Measurements from ENCODE around the gene MAPKAPK3.

Gene MAPKAPK3

DNA sequence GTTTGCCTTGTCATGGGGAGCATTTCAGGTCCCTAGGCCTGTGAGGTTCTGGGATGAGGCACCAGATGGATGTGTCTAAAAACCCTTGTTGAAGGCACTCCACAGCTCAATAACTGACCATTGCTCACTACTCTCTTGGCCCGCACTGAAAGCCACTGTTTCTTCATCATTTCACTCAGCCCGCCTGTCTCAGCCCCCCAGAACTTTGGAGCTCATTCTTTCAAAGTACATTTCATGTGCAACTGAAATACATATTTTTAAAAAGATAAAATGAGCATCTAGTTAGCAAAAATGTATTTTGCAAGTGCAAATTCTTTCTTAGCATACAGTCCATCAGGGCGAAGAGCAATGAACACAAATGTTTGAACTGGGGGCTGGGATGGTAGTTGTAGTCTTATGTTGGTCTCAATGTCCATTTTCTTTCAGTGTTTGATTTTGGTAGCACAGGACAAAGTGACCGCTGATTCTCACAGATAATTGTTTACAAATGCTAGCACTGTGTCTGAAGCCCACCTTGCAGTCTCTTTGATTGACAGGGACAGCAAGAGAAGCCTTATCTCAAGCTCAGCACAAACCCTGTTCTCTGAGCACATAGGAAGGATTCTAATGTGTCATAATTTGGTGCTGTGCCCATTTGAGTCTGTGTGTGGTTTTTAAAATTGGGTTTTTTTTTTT lies 28.1 kb upstream of the MAPKAPK3 start:
- Histone ChIP-seq H3K9me3 (ENCODE audit: low read length) (no peaks in the 10 kb centered on the region), H3K27me3 (ENCODE audit: control insufficient read depth in 1 of 2, insufficient read depth in 2 of 2, low read length in 2 of 2) (no peaks in the 10 kb centered on the region), H3K4me3 (ENCODE audit: low read depth in 1 of 2, low read length in 2 of 2) (no peak overlapping the region), H3K36me3 (ENCODE audit: insufficient read depth, low read length) (no peaks in the 10 kb centered on the region), H3K4me1 (ENCODE audit: insufficient read depth, low read length) (peaks cover 19% of the 10 kb centered on the region), H3K27ac (ENCODE audit: low read depth, low read length) (no peak overlapping the region), H3K9ac (ENCODE audit: low read length) (no peak overlapping the region)

GRCh38 chr3:50591196-50591741 lies 25.7 kb upstream of the MAPKAPK3 start:
- Histone ChIP-seq H3K4me3 (ENCODE audit: low read depth in 1 of 2, low read length in 2 of 2) (no peak overlapping the region), H3K9me3 (ENCODE audit: low read length) (no peaks in the 10 kb centered on the region), H3K9ac (ENCODE audit: low read length) (no peak overlapping the region), H3K27ac (ENCODE audit: low read depth, low read length) (no peak overlapping the region), H3K27me3 (ENCODE audit: control insufficient read depth in 1 of 2, insufficient read depth in 2 of 2, low read length in 2 of 2) (no peaks in the 10 kb centered on the region), H3K4me1 (ENCODE audit: insufficient read depth, low read length) (peaks cover 19% of the 10 kb centered on the region), H3K36me3 (ENCODE audit: insufficient read depth, low read length) (no peaks in the 10 kb centered on the region)

GRCh38 chr3:50592568-50592967 lies 24.4 kb upstream of the MAPKAPK3 start:
- Histone ChIP-seq H3K9me3 (ENCODE audit: low read length) (no peaks in the 10 kb centered on the region), H3K27ac (ENCODE audit: low read depth, low read length) (no peak overlapping the region), H3K4me1 (ENCODE audit: insufficient read depth, low read length) (peaks cover 19% of the 10 kb centered on the region), H3K9ac (ENCODE audit: low read length) (no peak overlapping the region), H3K4me3 (ENCODE audit: low read depth in 1 of 2, low read length in 2 of 2) (no peak overlapping the region), H3K36me3 (ENCODE audit: insufficient read depth, low read length) (no peaks in the 10 kb centered on the region), H3K27me3 (ENCODE audit: control insufficient read depth in 1 of 2, insufficient read depth in 2 of 2, low read length in 2 of 2) (no peaks in the 10 kb centered on the region)

GRCh38 chr3:50594253-50594785 lies 22.6 kb upstream of the MAPKAPK3 start:
- Histone ChIP-seq H3K27me3 (ENCODE audit: control insufficient read depth in 1 of 2, insufficient read depth in 2 of 2, low read length in 2 of 2) (no peaks in the 10 kb centered on the region), H3K4me3 (ENCODE audit: low read depth in 1 of 2, low read length in 2 of 2) (no peak overlapping the region), H3K36me3 (ENCODE audit: insufficient read depth, low read length) (no peaks in the 10 kb centered on the region), H3K9me3 (ENCODE audit: low read length) (no peaks in the 10 kb centered on the region), H3K9ac (ENCODE audit: low read length) (no peak overlapping the region), H3K4me1 (ENCODE audit: insufficient read depth, low read length) (peaks cover 34% of the 10 kb centered on the region), H3K27ac (ENCODE audit: low read depth, low read length) (no peak overlapping the region)

DNA sequence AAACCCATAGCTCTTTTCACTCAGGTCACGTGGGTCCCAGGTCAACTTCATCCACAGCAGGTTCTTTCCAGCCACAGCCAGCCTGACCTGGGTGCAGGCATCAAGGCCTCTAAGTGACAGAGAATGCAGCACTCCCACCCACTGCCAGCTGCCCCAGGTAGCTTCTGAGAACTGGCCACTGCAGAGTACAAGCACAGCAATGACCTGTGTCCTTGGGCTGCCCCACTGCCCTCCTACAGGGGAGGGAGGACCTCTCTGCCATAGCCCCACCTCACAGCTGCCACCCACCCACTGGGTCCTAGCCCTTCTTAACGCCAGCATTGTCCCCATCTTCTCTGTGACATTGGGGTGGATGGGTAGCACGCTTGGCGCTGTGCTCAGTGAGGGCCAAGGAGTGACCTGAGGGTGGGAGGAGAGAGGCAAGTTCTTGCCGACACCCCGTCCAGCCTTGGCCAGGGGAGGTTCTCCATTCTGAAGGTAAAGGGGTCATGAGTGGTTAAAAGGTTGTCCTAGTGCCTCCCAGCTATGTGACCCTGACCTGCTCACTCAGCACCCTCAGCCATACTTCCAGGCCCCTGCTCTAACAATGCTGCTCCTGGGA lies 17.7 kb upstream of the MAPKAPK3 start:
- Histone ChIP-seq H3K9ac (ENCODE audit: low read length) (no peak overlapping the region), H3K27ac (ENCODE audit: low read depth, low read length) (peak overlapping the region; percentile 86), H3K4me1 (ENCODE audit: insufficient read depth, low read length) (peaks cover 51% of the 10 kb centered on the region), H3K4me3 (ENCODE audit: low read depth in 1 of 2, low read length in 2 of 2) (no peak overlapping the region), H3K9me3 (ENCODE audit: low read length) (no peaks in the 10 kb centered on the region), H3K36me3 (ENCODE audit: insufficient read depth, low read length) (no peaks in the 10 kb centered on the region), H3K27me3 (ENCODE audit: control insufficient read depth in 1 of 2, insufficient read depth in 2 of 2, low read length in 2 of 2) (no peaks in the 10 kb centered on the region)

- H3K27ac ChIP-seq (ENCODE audit: low read depth, low read length), result peak overlapping the region; percentile 86
- H3K9me3 ChIP-seq (ENCODE audit: low read length), result no peaks in the 10 kb centered on the region
- H3K27me3 ChIP-seq (ENCODE audit: control insufficient read depth in 1 of 2, insufficient read depth in 2 of 2, low read length in 2 of 2), result no peaks in the 10 kb centered on the region
- peaks cover 51% of the 10 kb centered on the region for H3K4me1 ChIP-seq (ENCODE audit: insufficient read depth, low read length)
- H3K4me3 ChIP-seq (ENCODE audit: low read depth in 1 of 2, low read length in 2 of 2), result no peak overlapping the region
- H3K36me3 ChIP-seq (ENCODE audit: insufficient read depth, low read length), result no peaks in the 10 kb centered on the region
- no peak overlapping the region for H3K9ac ChIP-seq (ENCODE audit: low read length)
Observed at GRCh38 chr3:50599716-50600118, 17.2 kb upstream of the MAPKAPK3 start.

GRCh38 chr3:50600141-50600753 lies 16.7 kb upstream of the MAPKAPK3 start:
- peaks cover 51% of the 10 kb centered on the region for H3K4me1 ChIP-seq (ENCODE audit: insufficient read depth, low read length)
- no peak overlapping the region for H3K4me3 ChIP-seq (ENCODE audit: low read depth in 1 of 2, low read length in 2 of 2)
- no peaks in the 10 kb centered on the region for H3K27me3 ChIP-seq (ENCODE audit: control insufficient read depth in 1 of 2, insufficient read depth in 2 of 2, low read length in 2 of 2)
- no peaks in the 10 kb centered on the region for H3K36me3 ChIP-seq (ENCODE audit: insufficient read depth, low read length)
- H3K9me3 ChIP-seq (ENCODE audit: low read length), result no peaks in the 10 kb centered on the region
- H3K9ac ChIP-seq (ENCODE audit: low read length), result no peak overlapping the region
- peak overlapping the region; percentile 86 for H3K27ac ChIP-seq (ENCODE audit: low read depth, low read length)

- H3K36me3 ChIP-seq (ENCODE audit: insufficient read depth, low read length), result no peaks in the 10 kb centered on the region
- H3K27ac ChIP-seq (ENCODE audit: low read depth, low read length), result peak overlapping the region; percentile 86
- H3K4me3 ChIP-seq (ENCODE audit: low read depth in 1 of 2, low read length in 2 of 2), result peak overlapping the region in 1 of 2 donors; percentile 29
- H3K4me1 ChIP-seq (ENCODE audit: insufficient read depth, low read length), result peaks cover 57% of the 10 kb centered on the region
- H3K9me3 ChIP-seq (ENCODE audit: low read length), result no peaks in the 10 kb centered on the region
- no peaks in the 10 kb centered on the region for H3K27me3 ChIP-seq (ENCODE audit: control insufficient read depth in 1 of 2, insufficient read depth in 2 of 2, low read length in 2 of 2)
- peak overlapping the region; percentile 36 for H3K9ac ChIP-seq (ENCODE audit: low read length)
Observed at GRCh38 chr3:50600841-50601591, 15.9 kb upstream of the MAPKAPK3 start.

DNA sequence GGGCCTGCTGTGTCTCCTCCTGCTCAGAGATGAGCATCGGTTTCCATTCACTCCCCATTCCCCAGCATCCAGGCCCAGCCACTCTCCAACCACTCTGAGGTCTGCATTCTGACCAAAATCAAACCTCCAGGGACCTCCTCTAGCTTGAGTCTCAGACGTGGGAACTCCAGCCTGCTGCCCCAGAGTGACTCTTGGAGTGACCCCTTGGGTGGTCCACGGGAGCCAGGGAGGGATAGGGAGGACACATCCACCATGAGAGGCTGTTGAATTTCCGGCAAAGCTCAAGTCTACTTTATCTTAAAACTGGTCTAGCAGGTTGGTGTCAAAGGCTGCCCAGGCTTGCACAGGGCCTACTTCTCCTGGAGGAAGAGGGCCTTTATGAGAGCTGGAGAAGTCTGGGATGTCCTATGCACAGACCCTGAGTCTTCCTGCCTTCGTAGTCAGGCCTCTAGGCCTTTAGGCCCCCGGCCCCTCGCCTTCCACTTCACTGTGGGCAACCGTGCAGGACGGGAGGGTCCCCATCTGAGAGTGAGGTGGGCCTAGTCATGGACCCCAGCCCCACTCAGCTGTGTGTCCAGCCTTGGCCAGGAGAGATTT lies 14.3 kb upstream of the MAPKAPK3 start:
- Histone ChIP-seq H3K9me3 (ENCODE audit: low read length) (no peaks in the 10 kb centered on the region), H3K27ac (ENCODE audit: low read depth, low read length) (peak overlapping the region; percentile 86), H3K4me1 (ENCODE audit: insufficient read depth, low read length) (peaks cover 59% of the 10 kb centered on the region), H3K36me3 (ENCODE audit: insufficient read depth, low read length) (peaks cover 15% of the 10 kb centered on the region), H3K4me3 (ENCODE audit: low read depth in 1 of 2, low read length in 2 of 2) (peak overlapping the region in 1 of 2 donors; percentile 29), H3K9ac (ENCODE audit: low read length) (peak overlapping the region; percentile 45), H3K27me3 (ENCODE audit: control insufficient read depth in 1 of 2, insufficient read depth in 2 of 2, low read length in 2 of 2) (no peaks in the 10 kb centered on the region)

DNA sequence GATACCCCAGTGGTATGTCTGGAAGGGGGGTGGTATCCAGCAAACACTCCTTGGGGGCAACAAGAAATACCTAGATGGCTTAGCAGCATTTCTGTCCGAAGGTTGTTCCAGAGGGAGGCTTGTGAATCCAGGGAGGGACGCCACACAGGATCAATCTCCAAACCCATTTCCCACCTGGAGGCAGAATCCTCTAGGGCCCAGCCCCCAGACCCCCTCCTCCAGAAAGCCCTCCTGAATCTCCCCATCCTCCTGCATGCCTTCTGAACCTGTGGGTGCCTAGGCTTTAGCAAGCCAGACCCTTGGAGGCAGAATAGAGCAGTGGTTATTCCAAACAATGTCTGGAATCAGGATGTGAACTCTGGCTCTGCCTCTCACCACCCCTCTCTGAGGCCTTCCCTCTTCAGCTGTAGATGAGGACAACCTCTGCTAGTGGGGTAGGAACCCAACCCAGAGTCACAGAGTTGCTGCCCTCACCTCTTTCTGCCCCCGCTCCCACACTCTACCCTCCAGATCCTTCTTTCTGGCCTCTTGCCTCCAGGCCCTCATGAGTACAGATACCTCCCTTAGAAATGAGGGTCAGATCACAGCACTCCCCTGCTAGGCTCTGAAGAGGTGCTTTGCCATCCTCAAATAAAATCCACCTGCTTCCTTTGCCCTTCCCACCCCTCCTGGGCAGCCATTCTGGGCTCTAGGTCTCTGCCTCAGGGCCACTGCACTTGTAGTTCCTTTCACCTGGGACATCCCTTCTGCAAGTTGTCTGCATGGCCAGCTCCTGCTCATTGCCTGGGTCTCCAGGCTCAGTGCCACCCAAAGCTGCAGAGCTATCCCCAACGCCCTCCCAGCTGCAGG lies 13.5 kb upstream of the MAPKAPK3 start:
- Histone ChIP-seq H3K36me3 (ENCODE audit: insufficient read depth, low read length) (peaks cover 15% of the 10 kb centered on the region), H3K27me3 (ENCODE audit: control insufficient read depth in 1 of 2, insufficient read depth in 2 of 2, low read length in 2 of 2) (no peaks in the 10 kb centered on the region), H3K4me3 (ENCODE audit: low read depth in 1 of 2, low read length in 2 of 2) (no peak overlapping the region), H3K9ac (ENCODE audit: low read length) (no peak overlapping the region), H3K4me1 (ENCODE audit: insufficient read depth, low read length) (peaks cover 53% of the 10 kb centered on the region), H3K9me3 (ENCODE audit: low read length) (no peaks in the 10 kb centered on the region), H3K27ac (ENCODE audit: low read depth, low read length) (peak overlapping the region; percentile 86)

All from muscle layer of colon (tissue), 2 donors.